HG02763 (cell line): ENCODE results near the gene PSMD12.
A peak's percentile ranks its signal among the peaks of the same experiment; 100 is the strongest.
"Not testable (repeated sequence)": the region's sequence is repeated elsewhere in the genome, so short reads cannot be mapped to it uniquely, and the experiment has no call there.

Experiments
- ATAC-seq: cut with Tn5 transposase; IDR thresholded peaks from one replicate; pipeline ENCODE4 v1.9.1; 2021; ENCODE audit warnings: mild to moderate bottlenecking, moderate library complexity; ENCODE audit not compliant: unreplicated experiment

PSMD12 gene

DNA sequence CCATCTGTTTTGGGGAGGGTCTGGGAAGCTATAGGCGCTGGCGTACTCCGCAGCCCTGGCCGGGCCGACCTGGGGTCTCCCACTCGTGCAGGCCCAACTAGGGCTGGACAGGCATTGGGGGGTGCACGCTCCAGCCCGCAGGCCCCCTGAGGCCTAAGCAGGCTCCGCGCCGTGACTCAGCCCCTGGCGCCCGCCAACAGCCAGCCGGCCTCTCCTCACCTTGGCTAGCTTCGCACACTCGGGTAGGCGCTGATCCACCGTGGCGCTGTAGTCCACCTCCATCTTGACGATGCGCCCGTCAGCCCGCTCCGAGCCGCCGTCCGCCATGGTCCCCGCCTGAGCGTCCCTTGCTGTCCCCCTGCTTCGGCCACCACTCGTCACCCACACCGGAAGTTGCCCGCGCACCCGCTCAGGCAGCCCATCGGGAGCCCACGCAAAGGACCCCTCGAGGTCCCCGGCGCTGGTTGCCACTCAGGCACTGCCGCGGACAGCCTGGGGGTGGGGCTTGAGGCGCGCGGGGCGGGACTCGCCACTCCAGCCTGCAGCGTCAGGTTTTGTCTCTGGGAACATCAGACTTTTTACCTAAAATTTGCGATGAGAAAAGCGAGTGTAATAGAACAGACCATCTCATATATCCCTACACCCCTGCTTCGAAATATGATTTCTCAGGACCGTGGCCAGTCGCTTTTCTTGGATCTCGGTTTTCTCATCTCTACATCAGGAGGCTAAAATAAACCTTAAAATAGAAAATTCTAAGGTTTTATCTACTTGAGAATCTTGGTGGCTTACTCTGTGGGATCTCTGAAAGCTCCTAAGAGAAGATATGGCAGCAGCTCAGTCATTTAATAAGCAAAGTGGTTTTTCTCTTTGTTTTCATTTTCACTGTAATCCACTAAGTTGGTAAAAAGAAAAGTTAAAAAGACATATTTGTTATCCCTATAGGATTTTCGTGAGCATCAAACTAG is at the start of gene PSMD12:
Gene PSMD12 (minus strand): TSS at position 385 of the 965 bp plus-strand sequence. CDS start 58 bp downstream, at position 327.
- ATAC-seq = peak; percentile 87

DNA sequence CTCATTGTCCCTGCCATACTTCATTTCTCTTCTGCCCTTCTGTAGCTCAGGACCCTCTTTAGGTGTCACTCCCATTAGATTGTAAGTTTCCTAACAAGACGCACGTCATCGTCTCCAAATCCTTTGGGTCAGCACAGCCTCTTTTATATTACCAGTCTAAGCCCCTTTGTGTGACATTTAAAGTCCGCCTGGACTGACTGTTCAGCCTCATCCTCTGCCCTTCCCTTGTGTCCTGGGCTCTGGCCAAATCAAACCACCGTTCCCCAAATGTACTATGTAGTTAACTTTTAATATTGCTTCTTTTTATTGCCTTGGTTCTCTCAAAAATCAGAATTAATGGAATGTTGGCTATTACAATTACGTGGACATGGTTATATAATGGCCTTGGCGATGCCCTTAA is 48.9 kb upstream of the PSMD12 start:
- no peak for ATAC-seq

DNA sequence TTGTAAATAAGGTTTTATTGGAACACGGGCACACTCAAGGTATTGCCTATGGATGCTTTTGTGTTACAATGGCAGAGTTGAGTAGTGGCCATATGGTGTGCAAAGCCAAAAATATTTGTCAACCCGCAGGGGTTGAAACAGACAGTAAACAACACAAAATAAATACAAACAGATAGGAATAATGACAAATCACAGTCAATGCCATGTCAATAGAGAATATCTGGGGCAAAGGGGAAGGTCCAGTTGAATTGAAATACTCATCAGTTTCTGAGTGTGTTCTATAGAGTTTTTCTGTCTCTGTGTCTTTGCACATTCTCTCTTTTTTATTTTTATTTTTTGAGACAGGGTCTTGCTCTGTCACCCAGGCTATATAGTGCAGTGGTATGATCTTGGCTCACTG is 48.2 kb upstream of the PSMD12 start:
- no peak for ATAC-seq

DNA sequence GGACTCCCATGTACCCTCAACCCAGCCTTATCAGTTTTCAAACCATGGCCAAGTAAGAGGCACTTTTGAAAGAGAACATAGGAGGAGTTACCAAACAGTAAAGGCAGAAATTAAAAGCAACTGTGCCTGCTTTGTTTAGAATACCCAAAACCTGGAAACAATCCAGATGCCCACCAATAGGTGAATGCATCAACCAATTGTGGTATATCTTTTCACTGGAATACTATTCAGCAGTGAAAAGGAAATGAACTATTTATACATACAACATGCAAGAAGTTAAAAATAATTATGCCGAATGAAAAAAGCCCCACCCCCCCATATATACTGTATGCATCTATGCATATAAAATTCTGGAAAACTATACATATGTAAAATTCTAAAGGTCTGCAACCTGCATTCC is 47.8 kb upstream of the PSMD12 start:
- ATAC-seq = no peak

DNA sequence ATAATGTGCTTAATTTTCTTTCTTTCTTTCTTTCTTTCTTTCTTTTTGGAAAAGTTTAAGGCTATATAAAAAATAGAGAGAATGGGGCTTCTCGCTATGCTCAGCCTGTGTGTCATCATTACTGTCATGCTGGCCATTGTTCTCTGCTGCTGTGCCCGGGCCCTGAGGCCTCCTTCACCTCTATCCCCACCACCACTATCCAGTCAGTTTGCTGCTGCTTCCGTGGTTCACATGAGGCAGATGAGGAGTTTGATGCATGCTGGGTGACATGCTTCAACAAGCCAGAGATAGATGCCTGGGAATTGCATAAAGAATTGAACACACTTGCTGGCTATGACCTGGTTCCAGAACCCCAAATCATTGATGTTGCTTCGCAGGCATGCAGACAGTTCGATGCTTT is 47.0 kb upstream of the PSMD12 start:
- no peak for ATAC-seq

DNA sequence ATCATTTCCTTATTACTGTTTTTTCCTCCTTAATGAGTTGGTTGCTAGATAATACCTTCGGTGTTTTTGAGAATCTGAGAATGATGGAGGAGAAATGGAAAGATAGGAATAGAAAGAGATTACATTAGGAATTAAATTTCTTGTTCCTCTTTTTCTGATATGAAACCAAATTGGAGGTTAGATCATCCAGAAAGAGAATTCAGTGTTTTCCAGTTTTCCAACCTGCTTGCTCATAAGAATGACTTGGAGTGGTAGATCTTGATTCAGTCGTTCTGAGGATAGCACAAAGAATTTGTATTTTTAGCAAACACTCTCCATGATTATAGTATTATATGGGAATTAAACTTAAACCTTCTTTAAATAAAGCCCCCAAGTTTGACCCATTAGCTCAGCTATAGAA is 46.6 kb upstream of the PSMD12 start:
- no peak for ATAC-seq

DNA sequence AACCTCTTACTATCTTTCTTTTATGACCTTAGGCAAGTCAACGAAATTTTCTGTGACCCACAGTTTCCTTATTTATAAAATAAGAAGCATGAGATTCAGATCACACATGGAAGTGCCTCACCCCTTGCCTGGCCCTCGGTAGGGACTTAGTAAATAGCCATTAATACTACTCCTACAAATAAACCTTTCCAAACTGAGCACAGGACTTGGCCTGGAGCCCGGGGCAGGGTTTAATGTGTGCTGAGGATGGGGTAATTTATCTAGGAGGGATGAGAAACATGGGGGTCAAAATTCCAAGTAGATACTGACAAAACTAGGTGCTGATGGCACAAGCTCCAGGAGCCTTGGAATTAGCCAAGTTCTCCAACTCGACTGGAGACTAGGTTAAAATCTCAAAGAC is 45.7 kb upstream of the PSMD12 start:
- no peak for ATAC-seq

DNA sequence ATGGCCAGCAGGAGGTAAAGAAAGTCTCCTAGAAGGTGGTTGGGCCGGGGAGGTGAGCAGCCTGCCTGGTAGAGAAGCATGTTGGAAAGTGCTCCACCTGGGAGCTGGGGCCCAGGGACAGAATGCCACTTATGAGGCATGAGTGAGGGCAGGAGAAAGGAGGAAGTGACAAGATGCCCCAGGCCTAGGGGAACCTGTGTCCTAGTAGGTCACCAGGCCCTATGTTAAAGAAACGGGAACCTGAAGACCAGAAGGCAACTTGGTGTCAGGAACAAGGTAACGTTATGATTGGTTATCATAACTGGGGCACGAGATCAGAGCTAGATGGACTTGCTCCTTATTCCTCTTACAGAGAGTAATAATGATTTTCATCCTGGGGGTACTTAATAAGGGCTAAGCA is 45.0 kb upstream of the PSMD12 start:
- no peak for ATAC-seq

DNA sequence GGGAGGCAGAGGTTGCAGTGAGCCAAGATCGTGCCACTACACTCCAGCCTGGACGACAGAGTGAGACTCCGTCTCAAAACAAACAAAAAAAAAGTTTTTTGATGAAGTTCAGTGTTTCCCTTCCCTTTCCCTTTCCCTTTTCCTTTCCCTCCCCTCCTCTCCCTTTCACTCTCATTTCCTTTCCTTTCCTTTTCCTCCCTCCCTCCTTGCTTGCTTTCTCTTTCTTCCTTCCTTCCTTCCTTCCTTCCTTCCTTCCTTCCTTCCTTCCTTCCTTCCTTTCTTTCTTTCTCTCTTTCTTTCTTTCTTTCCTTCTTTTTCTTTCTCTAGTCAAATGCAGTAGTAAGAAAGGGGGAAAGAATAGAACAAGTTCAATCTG is 42.1 kb upstream of the PSMD12 start:
- not testable (repeated sequence) for ATAC-seq

DNA sequence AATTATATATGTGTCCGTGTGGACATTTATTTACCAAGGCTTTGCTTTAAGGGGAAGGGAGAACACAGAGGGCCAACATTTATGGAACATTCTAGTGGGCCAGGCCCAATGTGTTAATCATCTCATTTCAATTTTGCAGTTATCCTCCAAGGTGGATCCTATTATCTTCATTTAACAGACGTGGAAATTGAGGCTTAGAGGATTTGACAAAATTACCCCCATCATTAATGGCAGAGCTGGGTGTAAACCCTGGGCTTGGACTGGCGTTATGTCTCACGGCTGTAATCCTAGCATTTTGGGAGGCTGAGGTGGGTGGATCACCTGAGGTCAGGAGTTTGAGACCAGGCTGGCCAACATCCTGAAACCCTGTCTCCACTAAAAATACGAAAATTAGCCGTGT is 37.1 kb upstream of the PSMD12 start:
- ATAC-seq = no peak

DNA sequence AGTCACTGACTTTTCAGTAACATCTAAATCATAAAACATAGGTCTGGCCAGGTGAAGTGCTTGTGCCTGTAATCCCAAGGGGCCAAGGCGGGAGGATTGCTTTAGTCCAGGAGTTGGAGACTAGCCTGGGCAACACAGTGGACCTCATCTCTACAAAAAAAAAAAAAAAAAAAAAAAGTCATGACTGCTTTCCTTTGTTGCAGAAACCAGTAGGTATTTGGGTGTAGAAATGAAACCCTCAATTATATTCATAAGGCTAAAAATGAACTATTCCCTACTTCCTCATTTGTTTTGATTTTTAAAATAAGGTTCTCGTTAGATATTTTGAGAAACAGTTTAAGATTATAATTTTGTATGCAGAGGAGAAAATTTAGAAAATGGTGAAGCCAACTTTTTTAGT is 36.7 kb upstream of the PSMD12 start:
- no peak for ATAC-seq

DNA sequence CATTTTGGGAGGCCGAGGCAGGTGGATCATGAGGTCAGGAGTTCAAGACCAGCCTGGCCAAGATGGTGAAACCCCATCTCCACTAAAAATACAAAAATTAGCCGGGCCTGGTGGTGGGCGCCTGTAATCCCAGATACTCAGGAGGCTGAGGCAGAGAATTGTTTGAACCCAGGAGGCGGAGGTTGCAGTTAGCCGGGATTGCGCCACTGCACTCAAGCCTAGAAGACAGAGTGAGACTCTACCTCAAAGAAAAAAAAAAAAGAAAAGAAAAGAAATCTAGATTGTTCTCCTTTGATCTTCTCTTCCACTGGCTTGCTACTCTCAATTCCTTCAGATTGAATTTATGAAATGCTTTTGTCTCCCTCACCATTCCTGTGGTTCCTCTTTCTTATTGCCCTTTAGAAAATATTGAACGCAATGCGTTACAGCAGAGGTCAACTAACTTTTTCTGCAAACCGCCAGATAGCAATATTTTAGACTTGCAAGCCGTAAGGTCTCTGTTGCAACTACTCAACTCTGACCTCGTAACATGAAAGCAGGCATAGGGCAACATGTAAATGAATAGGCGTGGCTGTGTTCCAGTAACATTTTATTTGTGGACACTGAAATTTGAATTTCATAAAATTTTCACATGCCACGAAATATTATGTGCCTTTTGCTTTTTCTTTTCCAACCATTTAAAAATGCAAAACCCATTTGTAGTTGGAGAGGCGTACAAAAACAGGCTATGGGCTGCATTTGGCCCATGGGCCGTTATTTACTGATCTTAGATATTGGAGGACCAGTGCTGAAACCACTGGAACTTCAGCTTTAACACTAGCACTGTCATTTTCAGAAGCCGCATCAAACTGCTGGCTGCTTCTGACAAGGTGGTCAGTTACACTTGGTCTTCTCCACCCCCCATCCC is 35.5 kb upstream of the PSMD12 start:
- ATAC-seq = no peak

DNA sequence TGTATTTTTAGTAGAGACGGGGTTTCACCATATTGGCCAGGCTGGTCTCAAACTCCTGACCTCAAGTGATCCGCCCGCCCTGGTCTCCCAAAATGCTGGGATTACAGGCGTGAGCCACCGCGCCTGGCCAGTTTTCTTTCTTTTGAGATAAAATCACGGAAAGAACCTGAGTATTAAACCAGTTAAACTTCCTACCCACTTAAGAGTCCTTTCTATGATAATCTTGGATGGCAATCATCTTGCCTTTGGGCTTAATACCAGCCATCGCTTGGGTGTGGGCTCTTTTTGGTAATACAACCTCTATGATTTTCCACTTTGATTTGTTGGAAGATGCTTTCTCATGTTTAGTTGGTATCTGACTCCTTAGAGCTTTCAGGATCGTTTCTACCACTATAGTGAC is 34.7 kb upstream of the PSMD12 start:
- ATAC-seq = no peak

DNA sequence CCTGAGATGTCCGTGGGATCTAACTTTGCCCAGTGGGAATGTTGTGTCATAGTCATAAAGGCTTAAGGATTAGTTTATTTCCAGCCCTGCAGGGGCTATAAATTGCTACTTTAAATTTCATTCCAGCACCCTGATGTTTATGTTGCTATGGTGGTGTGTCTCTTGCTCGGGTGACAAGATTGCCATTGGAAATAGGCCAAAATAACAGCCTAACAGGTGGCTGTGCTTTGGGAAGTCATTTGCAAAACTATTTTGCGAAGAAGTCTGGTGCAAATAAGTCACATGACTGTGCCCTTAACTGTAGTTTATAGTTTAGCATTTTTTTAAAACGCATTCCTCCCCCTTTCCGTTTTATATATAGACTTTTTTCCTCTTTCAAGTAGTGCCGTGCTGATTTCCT is 33.8 kb upstream of the PSMD12 start:
- no peak for ATAC-seq

DNA sequence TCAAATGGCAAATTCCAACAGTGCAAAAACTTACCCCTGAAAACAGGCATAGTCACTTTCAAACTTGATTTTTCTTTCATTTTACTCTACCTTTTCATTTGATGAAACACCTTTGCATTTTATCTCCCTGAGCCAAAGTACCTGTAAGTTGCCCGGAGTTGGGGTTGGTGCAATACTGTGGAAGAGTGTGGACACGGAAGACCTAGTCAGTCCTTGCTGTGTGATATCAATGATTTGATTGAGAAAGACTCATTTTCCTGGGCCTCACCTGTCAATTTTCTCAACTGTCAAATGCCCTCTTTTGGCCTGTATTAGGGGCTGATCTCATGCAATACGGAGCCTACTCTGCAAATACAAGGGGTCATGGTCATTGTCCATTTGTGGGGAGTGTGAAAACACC is 33.3 kb upstream of the PSMD12 start:
- ATAC-seq = no peak

DNA sequence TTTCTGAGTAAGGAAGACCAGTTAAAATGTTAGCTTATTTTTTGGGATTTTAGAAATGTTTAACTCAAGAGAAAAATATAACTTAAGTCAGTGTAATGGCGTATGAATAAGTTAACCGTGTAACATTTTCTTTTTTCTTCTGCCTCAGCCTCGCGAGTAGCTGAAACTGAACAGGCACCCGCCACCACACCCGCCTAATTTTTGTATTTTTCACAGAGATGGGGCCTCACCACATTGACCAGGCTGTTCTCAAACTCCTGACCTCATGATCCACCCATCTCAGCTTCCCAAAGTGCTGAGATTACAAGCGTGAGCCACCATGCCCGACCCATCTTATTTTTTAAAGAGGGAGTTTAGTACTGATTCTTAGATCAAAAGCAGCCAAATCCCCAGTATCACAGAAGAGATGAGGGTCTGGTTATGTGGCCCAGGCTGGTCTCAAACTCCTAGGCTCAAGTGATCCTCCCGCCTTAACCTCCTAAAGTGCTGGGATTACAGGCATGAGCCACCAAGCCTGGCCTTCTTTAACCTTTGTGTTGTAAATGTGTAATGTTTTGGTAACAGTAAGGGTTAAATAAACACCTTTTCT is 27.5 kb upstream of the PSMD12 start:
- no peak for ATAC-seq

DNA sequence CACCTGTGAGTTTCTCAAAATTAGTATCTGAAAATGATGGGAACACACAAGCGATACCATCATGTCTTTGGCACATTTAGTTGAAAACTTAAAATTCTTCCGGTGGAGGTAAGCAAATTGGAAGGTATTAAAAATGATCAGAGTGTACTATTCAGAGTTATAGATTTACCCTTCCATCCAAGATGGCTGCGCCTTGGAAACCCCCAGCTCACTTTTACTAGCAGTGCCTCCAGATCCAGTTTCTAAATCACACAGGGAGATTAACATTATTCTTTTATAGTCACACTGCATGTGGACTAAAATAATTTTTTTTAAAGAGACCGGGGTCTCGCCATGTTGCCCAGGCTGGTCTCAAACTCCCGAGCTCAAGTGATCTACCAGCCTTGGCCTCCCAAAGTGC is 25.7 kb upstream of the PSMD12 start:
- no peak for ATAC-seq

DNA sequence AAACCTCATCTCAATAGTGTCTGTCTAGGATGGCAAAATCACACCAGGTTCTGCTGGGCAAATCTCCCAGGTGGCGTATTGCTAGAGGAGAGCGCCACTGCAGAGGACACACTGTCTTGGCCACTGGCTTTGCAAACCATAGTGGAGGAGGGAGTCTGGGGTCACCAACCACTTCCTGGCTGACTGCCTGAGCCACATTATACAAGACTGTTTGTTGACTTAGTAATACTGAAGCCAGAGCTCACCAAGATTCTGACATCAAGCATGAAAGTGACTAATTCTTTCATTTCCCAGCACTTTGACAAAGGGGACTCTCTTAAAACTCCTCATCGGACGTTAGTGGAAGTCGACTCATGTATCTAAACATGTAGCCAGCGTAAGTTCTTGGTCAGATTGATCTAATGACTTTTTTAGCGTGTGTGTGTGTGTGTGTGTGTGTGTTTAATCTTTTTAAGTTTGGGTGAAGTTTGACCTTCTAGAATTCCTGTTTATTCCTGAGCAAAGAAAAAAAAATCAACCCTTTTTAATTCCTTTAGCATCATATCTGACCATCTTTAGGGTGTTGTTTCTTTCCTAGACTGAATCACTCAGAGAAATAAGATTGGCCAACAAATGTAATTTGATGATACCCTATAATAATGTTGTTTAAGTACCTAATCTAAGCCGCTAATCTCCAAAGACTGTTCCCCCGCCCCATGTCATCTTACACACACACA is 24.4 kb upstream of the PSMD12 start:
- ATAC-seq = peak; percentile 90

DNA sequence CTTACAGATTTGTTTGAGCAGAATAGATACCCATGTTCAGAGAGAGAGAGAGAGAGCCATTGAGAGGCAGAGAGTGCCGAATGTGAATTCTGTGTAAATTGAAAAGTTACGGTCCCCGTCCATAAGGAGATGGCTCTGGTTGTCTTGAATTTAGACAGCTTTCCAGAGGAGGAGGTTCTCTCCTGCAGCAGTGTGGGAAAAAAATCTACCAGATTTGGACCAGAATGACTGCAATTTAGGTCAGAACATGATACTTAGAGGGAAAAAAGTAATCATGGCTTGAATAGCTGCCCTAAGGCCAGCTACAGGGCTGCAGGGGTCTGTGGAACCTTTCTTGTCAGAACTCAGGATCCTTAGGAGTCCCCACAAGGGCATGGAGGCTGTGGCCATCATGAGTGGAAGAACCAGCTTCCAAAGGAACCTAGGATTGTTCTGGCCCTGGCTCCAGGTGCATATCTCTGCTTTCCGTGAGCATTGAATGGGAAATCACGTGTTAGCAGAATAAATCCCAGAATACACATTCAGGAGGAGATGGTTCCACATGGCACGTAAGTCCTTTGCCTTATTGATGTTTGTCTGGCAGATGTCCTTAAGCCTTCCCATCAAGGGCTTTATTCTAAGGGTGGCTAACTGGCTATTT is 23.7 kb upstream of the PSMD12 start:
- ATAC-seq = no peak

DNA sequence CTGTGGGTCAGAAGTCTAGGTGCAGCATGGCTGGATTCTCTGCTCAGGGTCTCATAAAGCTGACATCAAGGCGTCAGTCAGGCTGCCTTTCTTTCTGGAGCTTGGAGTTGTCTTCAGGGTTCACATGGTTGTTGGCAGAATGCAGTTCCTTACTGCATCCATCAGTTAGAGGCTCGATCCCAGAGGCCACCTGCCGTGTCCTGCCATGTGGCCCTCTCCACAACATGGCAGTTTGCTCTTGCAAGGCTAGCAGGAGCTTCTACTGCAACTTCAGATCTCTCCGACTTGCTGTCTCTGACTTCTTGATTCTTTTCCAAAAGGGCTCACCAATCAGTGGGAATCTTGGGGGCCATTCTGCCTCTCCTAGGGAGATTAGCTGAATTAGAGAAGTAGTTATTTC is 22.6 kb upstream of the PSMD12 start:
- no peak for ATAC-seq
